CD4-positive, alpha-beta T cell treated with Interferon alpha-2 for 1 hour (primary cell): ENCODE data around the gene TFDP1.
"Not testable (repeated sequence)": the region's sequence is repeated elsewhere in the genome, so short reads cannot be mapped to it uniquely, and the experiment has no call there.

ENCODE experiments used
- DNase-seq, 2 donors: peaks; one replicate each; pipeline ENCODE4 v3.0.0-alpha.2; 2020 to 2022

TFDP1 gene

GRCh38 chr13:113621046-113621445 lies 36.5 kb downstream of the TFDP1 start:
- DNase-seq = no peak

GRCh38 chr13:113621498-113621897 lies 36.9 kb downstream of the TFDP1 start:
- not testable (repeated sequence) for DNase-seq

- not testable (repeated sequence) for DNase-seq
These were observed 37.5 kb downstream of the TFDP1 start for GRCh38 chr13:113621986-113622550.

GRCh38 chr13:113622791-113623490 lies 38.4 kb downstream of the TFDP1 start:
- DNase-seq = no peak

- DNase-seq = no peak
These were observed 39.1 kb downstream of the TFDP1 start for GRCh38 chr13:113623491-113624234.

GRCh38 chr13:113624235-113624587 lies 39.7 kb downstream of the TFDP1 start:
- no peak for DNase-seq

GRCh38 chr13:113624640-113625304 lies 40.2 kb downstream of the TFDP1 start:
- not testable (repeated sequence) for DNase-seq

- DNase-seq = no peak
These were observed 41.6 kb downstream of the TFDP1 start for GRCh38 chr13:113625965-113626721.

- DNase-seq = no peak
These were observed 42.6 kb downstream of the TFDP1 start for GRCh38 chr13:113627136-113627535.

GRCh38 chr13:113628291-113629270 lies 44.0 kb downstream of the TFDP1 start:
- no peak for DNase-seq

GRCh38 chr13:113629866-113630265 lies 45.3 kb downstream of the TFDP1 start:
- no peak for DNase-seq

- DNase-seq = no peak
These were observed 45.7 kb downstream of the TFDP1 start for GRCh38 chr13:113630296-113630695.

- DNase-seq = no peak
These were observed 46.3 kb downstream of the TFDP1 start for GRCh38 chr13:113630804-113631203.

- DNase-seq = no peak
These were observed 47.0 kb downstream of the TFDP1 start for GRCh38 chr13:113631341-113632095.

GRCh38 chr13:113632706-113633484 lies 48.3 kb downstream of the TFDP1 start:
- no peak for DNase-seq

- no peak for DNase-seq
These were observed 48.9 kb downstream of the TFDP1 start for GRCh38 chr13:113633485-113633873.

GRCh38 chr13:113634279-113635047 lies 49.9 kb downstream of the TFDP1 start:
- no peak for DNase-seq

- no peak for DNase-seq
These were observed 50.5 kb downstream of the TFDP1 start for GRCh38 chr13:113635048-113635420.

- DNase-seq = no peak
These were observed 51.2 kb downstream of the TFDP1 start for GRCh38 chr13:113635709-113636108.
